Measurements from ENCODE around the gene KCNIP3. TPM values are rescaled to one million over a fixed set of nuclear protein-coding genes. Genes with fewer than 3 reads are reported as not detected.

Gene KCNIP3
- total RNA-seq: 0.33 and 0.48 TPM in 2 replicates

GRCh38 chr2:95296880-95297487 is at the start of gene KCNIP3:
TSS of gene KCNIP3 (plus strand) at chr2:95297347. CDS start at chr2:95297439, 92 bp downstream.

GRCh38 chr2:95274291-95275150 is 22.6 kb upstream of the KCNIP3 start, which contains the start of gene PROM2:
TSS of gene PROM2 (plus strand) at chr2:95274449. CDS start at chr2:95274586, 137 bp downstream.

GRCh38 chr2:95402370-95403203 is 105.4 kb downstream of the KCNIP3 start, which contains the start of gene FAHD2A:
TSS of gene FAHD2A (plus strand) at chr2:95402708. CDS start at chr2:95405559, 2,851 bp downstream.

Other genes with a start within 250 kb of the KCNIP3 start
- 34.3 and 34.5 TPM in 2 replicates for gene MRPS5, start 175.5 kb upstream of the KCNIP3 start, total RNA-seq
- 8.8 and 9.8 TPM in 2 replicates for gene ZNF514, start 137.5 kb upstream of the KCNIP3 start, total RNA-seq
- gene ZNF2, start 131.5 kb upstream of the KCNIP3 start, total RNA-seq: 5.9 and 6.1 TPM in 2 replicates
- 6.5 and 8.4 TPM in 2 replicates for gene ZNF892, start 89.8 kb upstream of the KCNIP3 start, total RNA-seq
- 0.57 TPM in 1 of 2 replicates, not detected in the other for gene PROM2, start 22.9 kb upstream of the KCNIP3 start, total RNA-seq
- gene FAHD2A, start 105.4 kb downstream of the KCNIP3 start, total RNA-seq: 14.8 and 34.0 TPM in 2 replicates
- gene TRIM43B, start 187.4 kb downstream of the KCNIP3 start, total RNA-seq: 0.33 TPM in 1 of 2 replicates, not detected in the other

Data from vein endothelial cell (primary cell).